G401.6 (cell line): ENCODE measurements around the gene PRAF2.

ENCODE experiments used
- FAIRE-seq: peaks from 2 replicates; lab custom pipeline; 2012; peaks lifted over from hg19 to GRCh38; lab: Jason Lieb, UNC

The PRAF2 gene

DNA sequence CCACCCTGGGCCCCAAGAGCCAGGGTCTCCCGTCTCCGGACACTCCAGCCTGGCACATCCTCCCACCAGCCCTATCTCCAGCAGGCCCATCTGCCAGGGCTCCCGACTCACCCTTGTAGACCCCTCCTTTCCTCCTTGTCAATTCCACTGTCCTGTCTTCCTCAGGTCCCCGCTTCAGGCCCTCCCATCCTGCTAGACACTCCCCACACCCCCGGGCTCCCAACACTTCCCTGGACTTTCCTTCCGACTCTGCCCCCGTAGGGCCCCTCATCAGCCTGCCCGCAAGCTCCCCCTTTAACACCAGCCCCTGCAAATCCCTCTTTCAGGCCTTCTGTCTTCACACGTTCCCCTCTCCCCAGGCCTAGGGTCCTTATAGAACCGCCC, 1.1 kb downstream of the PRAF2 start:
- no peak for FAIRE-seq

DNA sequence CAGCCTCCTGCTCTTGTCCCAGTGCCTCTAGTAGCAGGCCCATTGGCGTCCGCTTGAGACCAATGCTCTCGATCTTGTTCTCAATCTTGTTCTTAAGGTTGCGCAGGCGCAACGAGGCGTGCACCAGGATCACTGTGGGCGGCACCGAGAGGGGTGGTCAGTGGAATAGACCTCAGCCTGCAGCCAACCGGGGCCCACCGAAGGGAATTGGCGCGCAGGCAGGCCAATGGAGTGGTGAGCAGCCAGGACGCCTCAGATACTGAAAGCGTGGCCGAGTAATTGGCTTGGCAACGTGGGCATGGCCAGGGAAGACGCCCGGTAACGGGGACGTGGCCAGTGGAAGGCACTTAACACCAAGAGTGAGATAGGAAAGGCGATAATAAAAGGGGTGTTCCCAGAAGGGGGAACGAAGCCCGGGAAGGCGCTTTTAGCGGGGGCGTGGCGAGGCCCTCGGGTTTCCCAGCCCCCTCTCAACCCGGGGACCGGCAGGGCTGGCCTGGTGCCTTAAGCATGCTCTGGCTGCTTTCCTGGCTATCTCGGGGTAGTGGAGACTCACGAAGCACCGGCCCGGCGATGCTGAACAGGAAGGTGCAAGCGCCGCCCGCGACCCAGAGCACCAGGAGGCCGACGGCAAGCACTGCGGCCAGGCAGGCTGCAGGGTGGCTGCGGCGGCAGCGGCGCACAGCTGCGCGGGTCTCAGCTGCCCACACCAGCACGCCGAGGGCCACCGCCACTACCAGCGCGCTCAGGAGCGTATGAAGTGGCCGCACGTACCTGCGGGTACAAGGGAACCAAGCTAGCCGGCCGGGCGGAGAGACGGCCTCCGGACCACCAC, 1.7 kb downstream of the PRAF2 start:
- no peak for FAIRE-seq

DNA sequence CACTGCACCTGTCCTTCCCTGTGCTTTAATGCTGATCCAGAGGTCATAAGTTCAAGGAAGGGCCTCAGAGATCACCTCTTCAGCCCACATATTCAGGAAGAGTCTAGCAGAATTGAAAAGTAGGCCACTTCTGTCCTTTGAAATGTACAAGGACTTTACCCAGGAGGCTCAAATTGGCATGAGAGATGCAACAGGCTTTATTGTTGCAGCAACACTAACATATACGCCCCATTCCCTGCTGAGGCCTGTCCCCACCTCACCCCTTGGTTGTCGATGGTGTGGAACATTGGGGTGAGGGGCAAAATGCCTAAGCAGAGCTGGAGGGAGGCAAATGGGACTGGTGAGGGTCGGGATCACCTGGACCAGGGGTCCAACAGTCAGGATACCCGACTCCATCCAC, 2.8 kb downstream of the PRAF2 start:
- no peak for FAIRE-seq

DNA sequence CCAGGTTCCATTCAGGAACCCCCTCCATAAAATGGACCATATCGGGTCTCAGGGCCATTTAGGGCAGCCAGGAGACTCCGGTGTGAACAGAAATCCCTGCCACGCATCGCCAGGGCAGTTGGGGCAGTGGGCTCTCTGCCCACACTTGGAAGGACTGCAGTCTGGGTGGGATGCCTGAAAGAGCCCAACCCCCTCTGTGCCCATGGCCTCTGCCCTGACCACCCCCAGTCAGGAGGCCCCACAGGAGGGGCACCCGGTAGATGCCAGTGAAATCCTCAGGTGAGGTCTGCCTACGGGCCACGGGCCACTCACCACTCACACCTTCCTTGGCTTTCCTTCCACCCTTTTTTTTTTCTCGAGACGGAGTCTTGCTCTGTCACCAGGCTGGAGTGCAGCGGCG, 4.8 kb downstream of the PRAF2 start:
- FAIRE-seq, result no peak

DNA sequence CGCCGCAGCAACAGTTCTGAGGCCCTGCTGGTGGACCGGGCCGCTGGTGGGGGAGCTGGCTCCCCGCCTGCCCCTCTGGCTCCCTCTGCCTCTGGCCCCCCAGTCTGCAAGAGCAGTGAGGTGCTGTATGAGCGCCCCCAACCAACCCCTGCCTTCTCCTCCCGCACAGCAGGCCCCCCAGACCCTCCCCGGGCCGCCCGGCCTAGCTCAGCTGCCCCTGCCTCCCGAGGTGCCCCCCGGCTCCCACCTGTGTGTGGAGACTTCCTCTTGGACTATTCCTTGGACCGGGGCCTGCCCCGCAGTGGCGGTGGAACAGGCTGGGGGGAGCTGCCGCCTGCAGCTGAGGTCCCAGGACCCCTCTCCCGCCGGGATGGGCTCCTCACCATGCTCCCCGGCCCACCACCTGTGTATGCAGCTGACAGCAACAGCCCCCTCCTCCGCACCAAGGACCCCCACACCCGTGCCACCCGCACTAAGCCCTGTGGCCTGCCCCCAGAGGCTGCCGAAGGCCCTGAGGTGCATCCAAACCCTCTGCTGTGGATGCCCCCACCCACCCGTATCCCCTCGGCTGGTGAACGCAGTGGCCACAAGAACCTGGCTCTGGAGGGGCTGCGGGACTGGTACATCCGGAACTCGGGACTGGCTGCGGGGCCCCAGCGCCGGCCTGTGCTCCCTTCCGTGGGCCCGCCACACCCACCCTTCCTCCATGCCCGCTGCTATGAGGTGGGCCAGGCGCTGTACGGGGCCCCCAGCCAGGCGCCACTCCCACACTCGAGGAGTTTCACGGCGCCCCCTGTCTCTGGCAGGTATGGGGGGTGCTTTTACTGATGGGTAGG, 6.3 kb downstream of the PRAF2 start:
- FAIRE-seq, result no peak

DNA sequence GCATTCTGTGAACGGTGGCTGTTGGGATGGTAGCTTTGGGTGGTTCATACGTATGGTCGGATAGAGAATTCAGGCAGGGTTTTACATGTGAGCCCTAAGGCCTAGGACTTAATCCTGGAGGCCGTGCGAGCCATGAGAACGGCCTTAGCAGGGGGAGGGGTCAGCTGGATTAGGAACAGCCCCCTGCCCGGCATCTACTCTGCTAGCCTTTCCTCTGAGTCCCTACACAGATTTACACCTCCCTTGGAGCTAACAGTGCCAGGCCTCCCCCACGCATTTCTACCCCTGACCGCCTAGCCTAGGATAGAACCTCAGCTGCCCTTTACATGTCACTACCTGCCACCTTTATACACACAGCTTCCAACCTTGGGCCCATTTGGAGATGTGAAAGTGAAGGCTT, 7.1 kb downstream of the PRAF2 start:
- no peak for FAIRE-seq

DNA sequence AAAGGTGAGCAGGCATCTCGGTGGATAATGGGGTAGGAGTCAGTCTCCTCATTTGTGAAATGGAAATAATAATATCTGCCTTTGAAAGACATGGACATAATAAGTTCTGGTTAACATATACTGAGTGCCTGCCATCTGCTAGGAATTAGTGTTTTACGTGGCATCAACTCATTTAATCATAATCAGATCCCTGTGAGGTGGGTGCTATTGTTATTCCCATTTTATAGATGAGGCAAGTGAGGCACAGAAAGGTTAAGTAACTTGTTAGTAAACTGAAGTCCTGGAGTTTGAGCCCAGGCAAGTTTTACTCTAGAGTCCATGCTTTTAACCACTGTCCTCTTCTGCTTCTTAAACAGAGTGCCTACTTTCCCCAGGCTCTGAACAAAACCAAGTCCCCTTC, 7.5 kb downstream of the PRAF2 start:
- no peak for FAIRE-seq

DNA sequence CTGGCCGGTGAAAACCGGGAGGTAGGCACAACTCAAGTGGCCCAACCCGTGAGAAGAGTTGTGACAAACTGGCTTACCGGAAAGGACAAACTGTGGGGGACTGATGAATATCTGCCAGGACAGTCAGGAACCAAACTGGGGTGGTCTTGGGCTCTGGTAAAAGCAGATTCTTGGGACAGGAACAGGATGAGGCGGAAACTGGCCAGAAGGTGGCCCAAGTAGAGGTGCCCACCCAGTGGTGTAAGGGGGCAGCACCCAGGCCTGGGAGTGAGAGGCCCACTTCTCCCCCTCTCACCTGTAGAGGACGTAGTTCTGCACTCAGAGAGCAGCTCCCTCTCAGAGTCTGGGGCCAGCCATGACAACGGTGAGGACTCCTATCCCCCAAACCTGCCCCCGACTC, 9.1 kb downstream of the PRAF2 start:
- FAIRE-seq, result no peak

DNA sequence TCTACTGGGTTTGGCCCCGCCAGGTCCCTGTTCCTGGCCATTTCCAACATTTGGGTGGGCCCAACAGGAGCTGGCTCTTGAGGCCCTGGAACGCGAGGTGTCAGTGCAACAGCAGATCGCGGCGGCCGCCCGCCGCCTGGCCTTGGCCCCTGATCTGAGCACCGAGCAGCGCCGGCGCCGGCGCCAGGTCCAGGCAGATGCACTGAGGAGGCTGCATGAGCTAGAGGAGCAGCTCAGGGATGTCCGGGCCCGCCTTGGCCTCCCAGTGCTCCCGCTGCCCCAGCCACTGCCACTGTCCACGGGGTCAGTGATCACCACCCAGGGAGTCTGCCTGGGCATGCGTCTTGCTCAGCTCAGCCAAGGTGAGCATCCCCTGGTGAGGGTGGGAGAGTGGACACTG, 9.5 kb downstream of the PRAF2 start:
- no peak for FAIRE-seq

DNA sequence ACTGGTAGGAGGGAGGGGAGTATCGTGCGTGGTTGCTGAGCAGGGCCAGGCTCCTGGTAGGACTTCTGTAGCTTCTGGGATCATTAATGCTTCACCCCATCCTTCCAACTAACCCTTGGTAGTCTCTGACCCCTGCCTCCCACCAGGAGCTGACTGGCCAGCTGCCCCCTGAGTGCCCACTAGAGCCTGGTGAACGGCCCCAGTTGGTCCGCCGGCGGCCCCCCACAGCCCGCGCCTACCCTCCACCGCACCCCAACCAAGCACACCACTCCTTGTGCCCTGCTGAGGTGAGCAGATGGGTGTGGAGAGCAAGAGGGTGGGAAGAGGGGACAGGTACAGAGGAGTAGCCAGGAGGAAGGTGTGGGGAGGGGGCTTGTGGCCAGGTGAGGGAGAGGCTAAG, 10.1 kb downstream of the PRAF2 start:
- FAIRE-seq, result no peak

DNA sequence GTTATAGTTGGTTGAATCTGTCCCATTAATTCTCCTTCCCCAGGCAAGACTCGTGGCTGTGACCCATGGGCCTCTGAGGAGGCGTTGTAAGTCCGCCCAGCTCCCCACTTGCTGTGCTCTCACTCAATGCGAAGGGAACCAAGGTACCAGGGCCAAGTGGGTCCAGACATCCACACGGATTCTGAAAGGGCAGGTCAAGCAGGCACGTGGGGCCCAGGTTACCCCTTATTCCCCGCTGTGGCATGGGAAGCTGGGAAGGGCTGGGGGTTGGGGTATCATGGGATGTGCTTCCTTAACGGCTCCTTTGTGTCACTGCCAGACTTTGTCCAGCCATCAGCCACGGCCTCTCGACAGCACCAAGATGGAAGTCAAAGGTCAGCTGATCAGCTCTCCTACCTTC, 11.9 kb downstream of the PRAF2 start:
- no peak for FAIRE-seq

DNA sequence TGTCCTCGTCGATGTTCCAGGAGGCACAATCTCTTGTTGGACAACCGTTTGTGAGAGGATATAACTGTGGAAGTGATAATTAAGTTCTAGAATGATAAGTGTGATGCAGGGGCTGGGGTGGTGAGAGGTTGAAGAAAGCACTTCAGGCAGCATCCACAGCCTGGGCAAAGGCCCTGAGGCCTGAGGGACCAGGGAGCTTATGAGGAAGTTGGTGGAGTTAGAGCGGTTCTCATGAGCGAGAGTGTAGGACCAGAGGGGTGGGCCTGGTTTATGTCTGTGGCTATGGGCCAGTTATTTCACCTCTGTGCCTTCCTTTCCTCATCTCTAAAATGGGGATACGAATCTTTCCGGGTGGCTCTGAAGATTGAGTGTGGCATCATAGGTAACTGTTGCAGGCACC, 12.3 kb downstream of the PRAF2 start:
- FAIRE-seq, result no peak

DNA sequence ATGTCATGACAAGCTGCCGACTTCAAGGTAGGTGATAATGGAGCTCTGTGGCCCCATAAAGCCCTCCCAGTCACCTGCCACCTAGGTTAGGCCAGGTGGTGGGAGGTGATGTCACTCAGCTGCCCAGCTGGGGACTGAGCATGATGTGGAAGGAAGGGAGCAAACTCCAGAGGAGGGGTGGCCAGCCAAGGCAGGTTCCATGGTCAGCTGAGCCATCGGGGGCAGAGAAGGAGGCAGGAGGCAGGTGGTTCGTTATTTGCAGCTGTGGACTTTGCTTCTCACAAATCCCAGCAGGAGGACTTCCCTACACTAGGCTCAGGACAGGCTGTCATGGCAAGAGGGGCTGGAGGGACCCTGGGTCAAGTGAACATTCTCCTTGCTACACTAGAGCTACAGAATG, 12.9 kb downstream of the PRAF2 start:
- FAIRE-seq, result no peak

DNA sequence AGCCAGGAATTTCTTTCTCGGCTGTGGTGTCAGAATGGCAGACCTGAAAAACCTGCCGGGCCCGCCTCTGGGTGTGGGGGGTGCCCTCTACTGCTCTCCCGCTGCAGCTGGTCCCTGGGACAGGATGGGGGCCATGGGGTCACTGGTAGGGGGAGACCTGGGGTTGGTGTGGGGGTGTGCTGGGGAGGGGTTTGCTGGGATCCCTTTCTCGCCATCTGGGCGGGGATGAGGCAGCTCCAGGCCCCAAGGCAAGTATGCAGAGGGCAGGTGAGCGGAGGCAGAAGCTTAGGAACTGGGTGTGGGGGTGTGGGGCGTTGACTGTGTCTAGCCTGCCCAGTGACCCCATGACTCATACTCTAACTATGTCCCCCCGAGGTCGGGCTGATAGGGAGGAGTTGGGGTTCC, 14.1 kb downstream of the PRAF2 start:
- no peak for FAIRE-seq

DNA sequence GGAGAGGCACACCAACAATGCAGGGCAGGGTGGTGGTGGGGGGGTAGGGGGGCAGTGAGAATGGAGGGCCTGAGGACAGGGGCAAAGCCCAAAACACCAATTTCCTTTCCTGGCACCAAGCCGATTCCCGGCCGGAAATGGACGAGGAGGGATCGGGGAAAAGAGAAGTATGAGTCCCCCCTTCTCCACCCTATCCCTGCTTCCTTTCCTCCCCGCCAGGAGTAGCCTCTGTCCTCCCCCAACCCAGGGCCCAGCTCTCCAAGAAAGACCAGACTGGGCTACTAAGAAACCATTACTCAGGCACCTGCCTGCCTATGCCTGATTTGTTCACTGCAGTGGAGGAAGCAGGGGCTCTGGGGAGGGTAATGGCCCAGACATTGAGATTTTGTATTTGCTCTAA, 14.6 kb downstream of the PRAF2 start:
- no peak for FAIRE-seq

DNA sequence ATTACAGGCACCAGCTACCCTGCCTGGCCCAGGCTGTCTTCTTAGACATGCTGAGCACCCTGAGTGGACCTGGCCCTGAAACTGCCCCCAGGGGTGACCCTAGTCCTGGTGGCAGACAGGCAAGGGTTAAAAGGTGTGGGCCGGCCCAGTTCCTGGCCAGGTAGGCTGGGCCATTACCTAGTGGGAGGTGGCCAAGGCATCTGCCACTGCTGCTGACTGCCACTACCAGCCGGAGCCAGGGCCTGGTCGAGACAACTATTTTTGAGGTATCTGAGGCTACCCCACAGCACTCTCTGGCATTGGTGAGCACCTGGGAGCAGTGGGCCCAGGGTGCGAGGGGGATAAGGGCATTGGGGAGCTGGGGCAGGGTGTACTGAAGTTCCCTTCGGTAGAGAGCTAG, 15.0 kb downstream of the PRAF2 start, which contains the start of gene CCDC120:
Gene CCDC120 (plus strand): TSS at position 206 of the 400 bp plus-strand sequence. CDS start 3,043 bp downstream, outside the sequence.
- FAIRE-seq, result no peak

DNA sequence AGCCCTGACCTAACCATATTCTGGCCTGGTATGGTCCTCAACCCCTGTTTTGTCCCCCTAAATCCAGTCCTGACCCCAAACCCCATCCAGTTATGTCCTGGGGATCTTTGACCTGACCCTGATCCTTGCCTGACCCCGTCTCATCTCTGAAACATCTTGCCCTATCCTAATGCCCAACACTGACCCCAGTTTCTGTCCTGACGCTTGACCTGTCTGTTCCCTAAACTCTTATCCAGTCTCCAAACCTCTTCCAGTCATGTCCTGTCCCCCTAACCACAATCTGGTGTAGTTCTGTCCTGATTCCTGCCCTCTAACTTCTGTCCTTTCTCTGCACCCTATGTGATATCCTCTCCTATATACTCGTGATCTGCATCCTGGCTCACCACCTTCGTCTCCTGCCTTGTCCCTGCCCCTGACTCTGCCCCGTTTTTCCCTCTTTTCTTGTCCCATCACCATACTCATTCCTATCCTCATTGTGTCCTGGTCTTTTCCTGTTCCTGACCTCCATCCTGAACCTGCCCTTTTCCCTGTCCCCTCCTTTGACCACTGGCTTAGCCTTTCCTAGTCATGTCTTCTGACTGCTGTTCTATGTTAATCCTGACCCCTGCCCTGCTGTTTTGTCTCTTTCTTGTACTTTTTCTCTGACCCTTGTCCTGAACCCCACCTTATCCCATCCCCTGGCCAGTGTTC, 19.6 kb downstream of the PRAF2 start:
- FAIRE-seq, result no peak

DNA sequence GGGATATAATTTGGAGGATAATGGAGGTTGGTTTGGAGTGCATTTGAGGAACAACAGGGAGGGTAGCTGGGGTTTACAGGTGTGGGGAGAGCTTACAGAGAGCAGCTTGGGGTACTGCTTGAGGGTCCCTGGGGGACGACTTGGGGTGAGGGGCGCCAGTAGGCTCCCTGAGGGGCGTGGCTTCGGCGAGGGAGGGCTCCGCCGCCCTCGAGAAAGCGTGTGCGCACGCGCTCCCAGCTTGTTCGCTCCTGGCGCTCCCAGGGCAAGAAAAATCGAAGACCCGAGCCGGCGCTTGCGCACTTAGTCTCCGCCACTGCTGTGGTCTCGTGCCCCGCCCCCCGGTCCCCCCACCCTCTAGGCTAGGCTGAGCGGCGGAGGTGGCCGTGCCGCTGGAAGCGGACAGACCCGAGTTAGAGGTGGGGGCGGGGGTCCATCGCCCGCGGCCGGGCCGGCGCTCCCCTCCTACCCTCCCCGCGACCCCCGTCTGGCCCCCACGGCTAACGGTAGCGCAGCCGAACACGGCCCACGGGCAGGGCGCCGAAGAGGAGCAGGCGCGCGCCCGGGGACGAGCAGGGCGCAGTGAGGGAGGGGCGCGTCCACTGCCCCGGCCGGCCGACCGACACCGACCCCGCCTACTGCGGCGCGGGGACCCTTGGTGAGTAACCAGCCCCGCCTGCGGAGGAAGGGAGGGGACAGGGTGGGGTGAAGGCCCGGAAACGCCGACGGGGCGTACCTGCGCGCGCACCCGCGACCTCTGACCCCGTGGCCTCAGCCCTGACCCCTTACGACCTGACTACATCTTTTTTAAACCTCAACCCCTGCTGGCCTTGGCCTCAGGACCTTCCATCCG, 20.4 kb downstream of the PRAF2 start:
- FAIRE-seq, result no peak

DNA sequence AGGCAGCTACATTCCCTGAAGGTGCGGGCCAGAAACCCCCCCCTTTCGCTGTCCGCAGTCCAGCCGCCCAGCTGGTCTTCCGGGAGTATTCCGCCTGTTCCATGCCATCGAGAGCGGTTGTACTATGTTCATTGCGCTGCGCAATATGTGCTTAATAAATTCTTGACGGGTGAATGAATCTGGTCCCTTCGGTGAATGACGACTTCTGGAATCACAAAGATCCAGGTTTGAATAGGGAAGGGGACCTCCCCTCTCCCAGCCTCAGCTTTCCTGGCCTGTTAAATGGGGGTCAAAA, 29.9 kb downstream of the PRAF2 start:
- no peak for FAIRE-seq

DNA sequence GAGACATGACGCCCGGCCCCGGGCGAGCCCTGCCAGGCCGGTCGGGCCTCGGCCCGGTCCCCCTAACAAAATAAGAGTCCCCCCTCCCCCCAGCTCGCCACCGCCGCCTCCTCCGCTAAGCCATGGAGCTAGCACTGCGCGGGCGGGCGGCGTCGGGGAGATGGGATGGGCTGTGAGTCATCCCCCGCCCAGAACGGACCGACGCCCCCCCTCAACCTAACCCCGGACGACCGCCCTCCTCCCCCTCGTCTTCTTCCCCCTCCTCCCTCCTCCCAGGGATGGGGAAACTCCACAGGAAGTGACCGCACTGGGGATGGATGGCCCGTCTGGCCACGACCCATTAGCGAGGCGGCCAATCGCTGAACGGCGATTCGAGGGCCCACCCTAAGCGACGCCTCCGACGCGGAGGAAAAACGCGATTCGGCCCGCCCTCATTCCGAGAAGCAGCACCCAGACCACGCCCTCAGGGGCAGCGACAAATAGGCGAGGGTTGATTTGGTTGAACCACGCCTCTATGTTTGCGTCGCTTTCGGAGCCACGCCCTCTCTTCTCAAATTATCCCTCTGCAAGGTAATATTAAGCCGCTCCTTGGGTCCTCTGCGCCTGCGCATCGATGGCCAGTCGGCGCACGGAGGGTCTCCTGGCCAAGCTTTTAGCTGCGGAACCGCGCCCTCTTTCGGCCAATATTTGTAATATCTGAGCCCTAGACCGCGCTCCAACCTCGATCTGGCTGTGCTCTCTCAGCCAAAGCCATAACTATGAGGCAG, 30.4 kb downstream of the PRAF2 start, which contains the start of gene TFE3:
Gene TFE3 (minus strand): TSS at position 138 of the 767 bp plus-strand sequence. CDS start 131 bp downstream, at position 7.
- peak; percentile 100 for FAIRE-seq

DNA sequence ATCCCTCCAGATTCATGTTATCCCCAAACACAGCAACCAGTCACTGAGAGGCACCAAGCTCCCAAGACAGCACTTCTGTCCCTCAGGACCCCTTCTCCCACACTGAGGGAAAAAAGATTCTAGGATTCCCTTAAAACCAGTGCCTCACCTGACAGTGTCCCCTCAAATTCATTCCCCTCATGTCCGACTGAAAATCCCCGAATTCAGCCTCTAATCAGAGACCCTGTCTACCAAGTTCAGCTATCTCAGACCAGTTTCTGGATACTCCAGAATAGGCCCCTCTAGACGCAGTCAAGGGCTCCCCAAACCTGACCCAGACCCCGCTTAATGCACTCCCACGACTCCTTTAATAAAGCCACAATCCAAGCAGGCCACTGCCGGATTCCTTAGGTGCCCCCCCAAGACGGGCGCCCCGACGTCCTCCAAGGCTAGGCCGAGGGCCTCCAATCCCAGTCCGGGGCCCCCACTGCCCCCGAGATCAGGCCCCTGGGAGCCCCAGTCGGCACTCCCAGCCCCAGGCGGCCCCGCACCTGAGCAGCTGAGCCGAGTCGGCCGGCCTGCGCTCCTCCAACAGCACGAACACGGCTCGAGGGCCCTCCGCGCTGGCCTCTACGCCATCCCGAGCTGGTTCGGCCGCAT, 31.1 kb downstream of the PRAF2 start:
- FAIRE-seq, result no peak
